HG02884 (cell line): ENCODE results near the gene CCDC82.

Experiments used
- ATAC-seq: cut with Tn5 transposase; IDR thresholded peaks from one replicate; pipeline ENCODE4 v1.9.1; 2021; ENCODE audit warnings: mild to moderate bottlenecking, moderate library complexity; ENCODE audit not compliant: unreplicated experiment

CCDC82 gene

GRCh38 chr11:96365493-96365892, 24.2 kb downstream of the CCDC82 start:
- no peak for ATAC-seq

GRCh38 chr11:96361778-96362177, 27.9 kb downstream of the CCDC82 start:
- ATAC-seq: no peak

GRCh38 chr11:96358321-96358720, 31.4 kb downstream of the CCDC82 start:
- ATAC-seq: no peak

- peak; percentile 57 for ATAC-seq
Measured at GRCh38 chr11:96357794-96358193, 31.9 kb downstream of the CCDC82 start.

GRCh38 chr11:96356848-96357247, 32.9 kb downstream of the CCDC82 start:
- no peak for ATAC-seq

GRCh38 chr11:96342961-96343711, 46.6 kb downstream of the CCDC82 start, which contains the start of gene MAML2:
Gene MAML2, minus strand, starts transcription at chr11:96343195. Its CDS starts 1,300 bp downstream, at chr11:96341895.
- ATAC-seq: peak; percentile 74

- ATAC-seq: no peak
Measured at GRCh38 chr11:96342014-96342960, 47.4 kb downstream of the CCDC82 start.

GRCh38 chr11:96341211-96342013, 48.3 kb downstream of the CCDC82 start:
- ATAC-seq: no peak

- ATAC-seq: no peak
Measured at GRCh38 chr11:96340555-96340885, 49.2 kb downstream of the CCDC82 start.

GRCh38 chr11:96339706-96340554, 49.8 kb downstream of the CCDC82 start:
- no peak for ATAC-seq

- peak; percentile 38 for ATAC-seq
Measured at GRCh38 chr11:96338910-96339705, 50.6 kb downstream of the CCDC82 start.

- peak; percentile 31 for ATAC-seq
Measured at GRCh38 chr11:96337541-96338431, 51.9 kb downstream of the CCDC82 start.

- ATAC-seq: no peak
Measured at GRCh38 chr11:96335388-96335787, 54.3 kb downstream of the CCDC82 start.

GRCh38 chr11:96334219-96334618, 55.5 kb downstream of the CCDC82 start:
- ATAC-seq: no peak

- ATAC-seq: no peak
Measured at GRCh38 chr11:96333191-96333719, 56.5 kb downstream of the CCDC82 start.

GRCh38 chr11:96332126-96332771, 57.5 kb downstream of the CCDC82 start:
- ATAC-seq: no peak

GRCh38 chr11:96331699-96332116, 58.0 kb downstream of the CCDC82 start:
- ATAC-seq: peak; percentile 44

- no peak for ATAC-seq
Measured at GRCh38 chr11:96330511-96330859, 59.2 kb downstream of the CCDC82 start.
